GM20000 (cell line): Measurements from ENCODE around the gene TBCE.

Experiments used
- DNase-seq: peaks from one replicate; pipeline ENCODE4 v3.0.0; 2012; ENCODE audit warnings: low spot score
- TF ChIP-seq, protein P1 (sequence below): IDR thresholded peaks from 2 replicates; pipeline ENCODE4 v1.5.1; 2012; ENCODE audit warnings: mild to moderate bottlenecking, control low read depth; ENCODE audit errors: extremely low read depth, missing control alignments

The TBCE gene

DNA sequence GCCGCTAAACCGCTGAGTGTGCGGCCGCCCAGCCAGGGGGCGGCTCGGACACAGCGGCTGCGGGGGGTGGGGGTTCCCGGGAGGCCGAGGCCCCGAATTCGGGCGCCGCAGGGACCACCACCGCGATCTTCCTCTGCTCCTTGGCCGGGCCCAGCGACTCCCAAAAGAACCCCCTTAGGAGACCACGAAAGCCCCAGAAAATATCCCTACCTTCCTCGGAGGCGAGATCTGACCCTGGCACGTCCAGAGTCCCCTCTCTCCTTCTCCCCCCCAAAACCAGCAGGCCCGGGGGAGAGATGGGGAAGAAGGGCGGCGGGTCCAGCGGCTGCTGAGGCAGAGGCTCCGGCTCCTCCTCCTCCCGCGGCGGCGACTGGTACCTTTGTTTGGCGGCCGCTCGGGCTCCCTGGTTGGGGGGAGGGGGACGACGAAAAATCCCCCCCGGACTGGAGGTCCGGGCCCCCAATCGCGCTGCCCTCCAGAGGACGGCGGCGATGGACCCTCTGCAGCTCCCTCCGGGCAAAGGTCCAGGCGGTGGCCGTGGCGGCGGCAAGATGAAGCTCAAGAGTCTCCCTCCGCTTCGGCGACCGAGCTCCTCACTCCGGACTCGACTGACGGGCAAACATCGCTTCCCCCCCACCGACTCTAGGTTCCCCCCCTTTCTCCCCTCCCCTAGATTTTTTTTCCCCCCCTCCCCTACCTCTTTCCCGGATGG is 39.5 kb upstream of the TBCE start, which contains the start of gene ARID4B:
Gene ARID4B, minus strand, starts transcription at position 621 of the 712 bp plus-strand sequence. CDS start 1,260 bp downstream, outside the sequence.
- TF ChIP-seq, protein P1, sequence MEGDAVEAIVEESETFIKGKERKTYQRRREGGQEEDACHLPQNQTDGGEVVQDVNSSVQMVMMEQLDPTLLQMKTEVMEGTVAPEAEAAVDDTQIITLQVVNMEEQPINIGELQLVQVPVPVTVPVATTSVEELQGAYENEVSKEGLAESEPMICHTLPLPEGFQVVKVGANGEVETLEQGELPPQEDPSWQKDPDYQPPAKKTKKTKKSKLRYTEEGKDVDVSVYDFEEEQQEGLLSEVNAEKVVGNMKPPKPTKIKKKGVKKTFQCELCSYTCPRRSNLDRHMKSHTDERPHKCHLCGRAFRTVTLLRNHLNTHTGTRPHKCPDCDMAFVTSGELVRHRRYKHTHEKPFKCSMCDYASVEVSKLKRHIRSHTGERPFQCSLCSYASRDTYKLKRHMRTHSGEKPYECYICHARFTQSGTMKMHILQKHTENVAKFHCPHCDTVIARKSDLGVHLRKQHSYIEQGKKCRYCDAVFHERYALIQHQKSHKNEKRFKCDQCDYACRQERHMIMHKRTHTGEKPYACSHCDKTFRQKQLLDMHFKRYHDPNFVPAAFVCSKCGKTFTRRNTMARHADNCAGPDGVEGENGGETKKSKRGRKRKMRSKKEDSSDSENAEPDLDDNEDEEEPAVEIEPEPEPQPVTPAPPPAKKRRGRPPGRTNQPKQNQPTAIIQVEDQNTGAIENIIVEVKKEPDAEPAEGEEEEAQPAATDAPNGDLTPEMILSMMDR: no peak
- peak; percentile 95 for DNase-seq

DNA sequence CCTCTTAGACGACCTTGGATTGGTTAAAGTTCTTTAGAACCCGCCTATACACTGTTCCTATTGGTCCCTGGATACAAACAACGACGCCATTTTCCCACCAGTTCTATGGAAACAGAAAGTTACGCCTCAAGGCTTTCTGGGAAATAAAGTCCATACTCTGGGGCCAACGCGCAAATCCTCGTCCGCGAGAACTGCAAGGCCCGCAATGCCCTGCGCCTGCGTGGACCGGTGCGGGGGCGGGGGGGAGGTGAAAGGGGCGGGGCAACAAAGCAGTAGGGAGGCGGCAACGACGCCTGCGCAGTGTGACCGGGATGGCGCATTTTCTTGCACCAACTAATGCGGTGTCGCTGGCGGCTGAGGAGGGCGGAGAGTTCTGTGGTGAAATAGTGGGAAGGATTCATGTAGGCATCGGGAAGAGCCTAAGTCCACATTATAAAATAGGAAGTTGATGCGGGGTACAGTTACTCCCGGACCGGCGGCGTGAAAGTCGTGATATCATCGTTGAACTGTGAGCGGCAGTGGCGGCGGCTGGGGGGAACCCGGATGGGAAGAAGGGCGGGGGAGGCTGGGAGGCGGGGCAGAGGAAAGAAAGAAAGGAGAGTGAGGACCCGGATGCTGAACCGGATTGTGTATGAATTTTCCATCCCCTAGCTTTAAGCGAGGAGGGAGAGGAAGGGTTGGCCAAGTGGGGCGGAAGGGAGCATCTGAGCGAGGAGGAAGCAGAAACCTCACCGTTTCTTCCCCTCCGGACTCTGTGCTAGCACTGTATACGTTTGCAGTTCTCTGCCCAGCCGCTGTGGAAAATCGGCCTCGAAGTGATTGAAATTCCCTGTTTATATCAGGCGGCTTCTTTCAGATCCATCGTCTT is 38.7 kb upstream of the TBCE start, which contains the start of gene GGPS1:
Gene GGPS1, plus strand, starts transcription at position 300 of the 868 bp plus-strand sequence. CDS start 6,695 bp downstream, outside the sequence.
- TF ChIP-seq, protein P1: no peak
- DNase-seq: peak; percentile 92

DNA sequence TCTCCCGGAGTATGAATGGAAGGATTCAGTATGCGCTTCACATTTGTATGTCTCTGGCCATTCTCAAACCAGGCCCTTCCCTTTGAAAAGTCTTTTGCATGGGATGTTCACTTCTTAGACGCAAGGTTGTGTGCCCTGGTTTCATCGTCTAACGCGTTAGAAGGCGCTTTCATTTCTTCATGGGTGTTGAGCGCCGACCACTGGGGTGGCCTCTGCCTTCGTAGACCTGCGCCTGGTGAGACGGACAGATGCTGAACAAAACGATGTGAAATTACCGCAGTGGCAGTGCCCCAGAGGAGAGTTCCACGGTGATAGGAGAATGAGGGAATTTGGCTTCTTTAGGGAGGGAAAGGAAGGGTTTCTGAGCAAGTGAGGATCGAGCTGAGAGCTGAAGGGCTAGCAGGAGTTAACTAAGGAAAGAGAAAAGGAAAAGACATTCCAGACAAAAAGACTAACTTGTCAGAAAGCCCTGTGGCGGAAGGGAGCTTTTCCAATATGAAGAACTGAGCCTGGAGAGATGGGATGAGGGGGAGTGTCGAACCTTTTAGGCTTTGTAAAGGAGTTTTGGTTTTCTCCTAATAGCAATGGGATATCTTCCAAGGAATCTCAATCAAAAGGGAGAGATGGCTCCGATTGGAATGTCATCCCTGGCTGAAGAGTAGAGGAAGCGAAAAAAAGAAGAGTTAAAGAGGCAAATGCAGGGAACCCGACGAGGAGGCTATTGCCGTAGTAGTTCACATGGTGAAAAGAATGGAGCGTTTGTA is 37.9 kb upstream of the TBCE start:
- DNase-seq: peak; percentile 44
- TF ChIP-seq, protein P1: no peak

DNA sequence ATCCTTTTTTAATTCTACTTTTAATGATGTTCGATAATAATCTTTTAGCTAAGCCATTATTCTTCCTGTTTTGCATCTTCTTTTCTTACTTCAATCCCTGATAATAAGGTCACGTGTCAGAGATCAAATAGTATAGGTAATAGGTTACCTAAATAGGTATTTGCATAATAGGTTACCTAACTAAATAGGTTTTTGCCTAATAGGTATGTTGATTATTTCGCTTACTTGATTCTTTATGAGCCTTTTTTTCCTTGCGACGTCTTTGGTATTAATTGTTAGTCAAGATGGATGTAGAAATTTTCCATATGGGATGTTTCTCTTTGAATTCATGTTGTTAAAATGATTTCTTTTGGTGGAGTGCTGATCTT is 36.3 kb upstream of the TBCE start:
- DNase-seq: no peak
- TF ChIP-seq, protein P1: no peak

DNA sequence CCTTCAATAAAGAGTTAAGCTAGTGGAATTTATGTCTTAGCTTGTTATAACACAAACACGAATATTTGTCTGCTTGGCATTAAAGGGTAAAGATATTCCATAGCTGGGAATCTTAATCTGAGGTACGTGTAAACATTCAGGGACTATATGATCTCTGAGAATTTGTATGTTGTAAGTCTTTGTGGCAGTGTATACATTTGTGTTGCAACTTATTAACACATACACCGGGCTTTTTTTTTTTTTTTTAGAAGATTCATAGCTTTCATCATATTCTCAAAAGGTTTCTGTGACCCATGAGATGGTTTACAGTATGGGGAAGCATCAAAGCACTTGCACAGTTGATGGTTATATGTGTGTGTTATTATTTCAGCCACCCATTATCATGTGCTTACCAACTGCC is 35.8 kb upstream of the TBCE start:
- TF ChIP-seq, protein P1: no peak
- no peak for DNase-seq

DNA sequence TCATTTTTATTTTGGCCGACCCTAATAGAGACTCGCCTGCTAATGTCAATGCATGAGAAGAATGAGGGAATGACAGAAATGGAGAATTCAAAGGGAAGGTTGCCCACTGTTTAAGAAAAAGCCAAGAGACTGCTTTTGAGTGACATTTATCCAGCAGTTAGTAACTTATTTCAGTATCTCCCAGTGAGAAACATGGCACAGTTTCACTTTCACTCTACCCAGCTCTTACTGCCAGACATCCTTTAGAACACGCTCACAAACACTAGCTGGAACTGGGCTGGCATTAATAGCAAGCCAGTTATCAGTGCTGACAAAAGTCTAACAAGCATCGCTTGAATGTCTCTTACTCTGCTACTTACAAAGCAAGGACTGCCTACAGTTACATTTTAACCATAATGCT is 30.3 kb upstream of the TBCE start:
- no peak for DNase-seq
- TF ChIP-seq, protein P1: no peak
